HepG2 (cell line): ENCODE data around the gene FPGS. TPM values are rescaled to one million over a fixed set of nuclear protein-coding genes. Genes with fewer than 3 reads are reported as not detected.

Experiments
- HDAC2 ChIP-seq: sonication (generic); formaldehyde crosslinking; IDR thresholded peaks from 2 replicates; pipeline ENCODE4 v1.4.0; 2020; ENCODE audit warnings: missing genetic modification reagents
- HOXA3 ChIP-seq: sonication (generic); formaldehyde crosslinking; IDR thresholded peaks from 2 replicates; pipeline ENCODE4 v1.5.0; 2020; ENCODE audit warnings: missing genetic modification reagents
- JDP2 ChIP-seq: sonication (generic); formaldehyde crosslinking; IDR thresholded peaks from 2 replicates; pipeline ENCODE4 v1.8.1; 2022; ENCODE audit warnings: missing genetic modification reagents, borderline replicate concordance
- KDM5B ChIP-seq: sonication (generic); formaldehyde crosslinking; IDR thresholded peaks from 2 replicates; pipeline ENCODE4 v1.4.0; 2020; ENCODE audit warnings: missing genetic modification reagents, mild to moderate bottlenecking, borderline replicate concordance
- NR2F6 ChIP-seq, 2 experiments: IDR thresholded peaks; 2 replicates each; pipeline ENCODE4 v1.6.1; 2016; ENCODE audit warnings: antibody characterized with exemption in 1 of 2, mild to moderate bottlenecking in 1 of 2
- PAXIP1 ChIP-seq: sonication (generic); formaldehyde crosslinking; conservative IDR thresholded peaks from 2 replicates; pipeline ENCODE4 v1.4.0; 2020; ENCODE audit warnings: mild to moderate bottlenecking, missing genetic modification reagents, moderate library complexity
- POGZ ChIP-seq: sonication (generic); formaldehyde crosslinking; IDR thresholded peaks from 2 replicates; pipeline ENCODE4 v1.4.0; 2020; ENCODE audit warnings: mild to moderate bottlenecking, missing genetic modification reagents
- SAP130 ChIP-seq: IDR thresholded peaks from 2 replicates; pipeline ENCODE4 v1.6.1; 2016; ENCODE audit warnings: low read depth
- SOX13 ChIP-seq, 3 experiments: fragments of 450-650 bp in 1 of 3; sonication (generic) in 1 of 3; formaldehyde crosslinking in 1 of 3; IDR thresholded peaks in 2 of 3; conservative IDR thresholded peaks in 1 of 3; 2 replicates each; pipeline versions ENCODE4 v1.5.0 to v1.6.1; 2016 to 2020; ENCODE audit warnings: antibody characterized with exemption in 1 of 3, mild to moderate bottlenecking in 1 of 3, missing compliant biosample characterization in 1 of 3, missing genetic modification reagents in 1 of 3, moderate library complexity in 1 of 3
- SP5 ChIP-seq: IDR thresholded peaks from 2 replicates; pipeline ENCODE4 v1.6.1; 2016; ENCODE audit warnings: low read depth, borderline replicate concordance
- ZFY ChIP-seq: sonication (generic); formaldehyde crosslinking; IDR thresholded peaks from 2 replicates; pipeline ENCODE4 v1.4.0; 2020; ENCODE audit warnings: missing genetic modification reagents
- ZNF101 ChIP-seq: sonication (generic); formaldehyde crosslinking; IDR thresholded peaks from 2 replicates; pipeline ENCODE4 v1.4.0; 2020; ENCODE audit warnings: mild to moderate bottlenecking, low read depth, missing genetic modification reagents, borderline replicate concordance
- ZNF747 ChIP-seq: sonication (generic); formaldehyde crosslinking; IDR thresholded peaks from 2 replicates; pipeline ENCODE4 v1.8.1; 2023; ENCODE audit warnings: missing genetic modification reagents, mild to moderate bottlenecking, borderline replicate concordance
- ZNF782 ChIP-seq: sonication (generic); formaldehyde crosslinking; IDR thresholded peaks from 2 replicates; pipeline ENCODE4 v1.4.0; 2020; ENCODE audit warnings: missing genetic modification reagents, mild to moderate bottlenecking, borderline replicate concordance
- polyA plus RNA-seq, 8 experiments: library from polyadenylated mRNA; depleted of rRNA in 3 of 8; stranded (reverse) in 7 of 8; unstranded in 1 of 8; fragments of >200 nt; fragmentation: Illumina TruSeq in 4 of 8; extraction: Trizol in 4 of 8; gene quantifications; 2 replicates each; pipeline versions ENCODE4 v1.2.1 to v1.2.3, GENCODE V29; 2011 to 2016; ENCODE audit warnings: low read depth in 4 of 8, missing spikeins in 1 of 8, mixed read lengths in 1 of 8; ENCODE audit not compliant: insufficient read depth in 1 of 8
- total RNA-seq, 5 experiments: library from RNA; depleted of rRNA; stranded (reverse); fragments of >200 nt; fragmentation: Illumina TruSeq; extraction: Trizol; gene quantifications; 2 replicates each; pipeline ENCODE4 v1.2.3, GENCODE V29; 2016; ENCODE audit warnings: low read depth in 1 of 5
- TF ChIP-seq, protein P1 (sequence below): sonication (generic); formaldehyde crosslinking; IDR thresholded peaks from 2 replicates; pipeline ENCODE4 v1.5.1; 2020; ENCODE audit warnings: mild to moderate bottlenecking, missing genetic modification reagents, borderline replicate concordance
- TF ChIP-seq, protein P2 (sequence below): IDR thresholded peaks from 2 replicates; pipeline ENCODE4 v1.6.1; 2018; ENCODE audit warnings: missing genetic modification reagents, mild to moderate bottlenecking, missing compliant biosample characterization

FPGS gene
- total and polyA plus RNA-seq, 2 of the 13 experiments (the other 11 are each of a cell fraction or from before 2014, with no cell fraction given), result 35.6 to 36.8 TPM

- TF ChIP-seq, protein P1, sequence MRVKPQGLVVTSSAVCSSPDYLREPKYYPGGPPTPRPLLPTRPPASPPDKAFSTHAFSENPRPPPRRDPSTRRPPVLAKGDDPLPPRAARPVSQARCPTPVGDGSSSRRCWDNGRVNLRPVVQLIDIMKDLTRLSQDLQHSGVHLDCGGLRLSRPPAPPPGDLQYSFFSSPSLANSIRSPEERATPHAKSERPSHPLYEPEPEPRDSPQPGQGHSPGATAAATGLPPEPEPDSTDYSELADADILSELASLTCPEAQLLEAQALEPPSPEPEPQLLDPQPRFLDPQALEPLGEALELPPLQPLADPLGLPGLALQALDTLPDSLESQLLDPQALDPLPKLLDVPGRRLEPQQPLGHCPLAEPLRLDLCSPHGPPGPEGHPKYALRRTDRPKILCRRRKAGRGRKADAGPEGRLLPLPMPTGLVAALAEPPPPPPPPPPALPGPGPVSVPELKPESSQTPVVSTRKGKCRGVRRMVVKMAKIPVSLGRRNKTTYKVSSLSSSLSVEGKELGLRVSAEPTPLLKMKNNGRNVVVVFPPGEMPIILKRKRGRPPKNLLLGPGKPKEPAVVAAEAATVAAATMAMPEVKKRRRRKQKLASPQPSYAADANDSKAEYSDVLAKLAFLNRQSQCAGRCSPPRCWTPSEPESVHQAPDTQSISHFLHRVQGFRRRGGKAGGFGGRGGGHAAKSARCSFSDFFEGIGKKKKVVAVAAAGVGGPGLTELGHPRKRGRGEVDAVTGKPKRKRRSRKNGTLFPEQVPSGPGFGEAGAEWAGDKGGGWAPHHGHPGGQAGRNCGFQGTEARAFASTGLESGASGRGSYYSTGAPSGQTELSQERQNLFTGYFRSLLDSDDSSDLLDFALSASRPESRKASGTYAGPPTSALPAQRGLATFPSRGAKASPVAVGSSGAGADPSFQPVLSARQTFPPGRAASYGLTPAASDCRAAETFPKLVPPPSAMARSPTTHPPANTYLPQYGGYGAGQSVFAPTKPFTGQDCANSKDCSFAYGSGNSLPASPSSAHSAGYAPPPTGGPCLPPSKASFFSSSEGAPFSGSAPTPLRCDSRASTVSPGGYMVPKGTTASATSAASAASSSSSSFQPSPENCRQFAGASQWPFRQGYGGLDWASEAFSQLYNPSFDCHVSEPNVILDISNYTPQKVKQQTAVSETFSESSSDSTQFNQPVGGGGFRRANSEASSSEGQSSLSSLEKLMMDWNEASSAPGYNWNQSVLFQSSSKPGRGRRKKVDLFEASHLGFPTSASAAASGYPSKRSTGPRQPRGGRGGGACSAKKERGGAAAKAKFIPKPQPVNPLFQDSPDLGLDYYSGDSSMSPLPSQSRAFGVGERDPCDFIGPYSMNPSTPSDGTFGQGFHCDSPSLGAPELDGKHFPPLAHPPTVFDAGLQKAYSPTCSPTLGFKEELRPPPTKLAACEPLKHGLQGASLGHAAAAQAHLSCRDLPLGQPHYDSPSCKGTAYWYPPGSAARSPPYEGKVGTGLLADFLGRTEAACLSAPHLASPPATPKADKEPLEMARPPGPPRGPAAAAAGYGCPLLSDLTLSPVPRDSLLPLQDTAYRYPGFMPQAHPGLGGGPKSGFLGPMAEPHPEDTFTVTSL (CRISPR knock-in tag), result peak; percentile 29; the same call in 1 of the 2 replicates
- no peak for TF ChIP-seq SOX13 (IDR thresholded peaks at IDR 0.05)
- peak in 1 of 2 experiments; percentile 44; a peak in 1 of 4 replicates for TF ChIP-seq SOX13 (CRISPR knock-in tag; conservative IDR thresholded peaks at IDR 0.05 in 1 of 2, IDR thresholded peaks at IDR 0.05 in 1 of 2)
- TF ChIP-seq ZNF747 (CRISPR knock-in tag), result 0 out of 2 replicates have a peak, but pooled peaks have one; percentile 43
- peak; percentile 45 for TF ChIP-seq SAP130 (CRISPR knock-in tag)
- no peak for TF ChIP-seq KDM5B
- TF ChIP-seq ZFY, result no peak
- TF ChIP-seq, protein P2, sequence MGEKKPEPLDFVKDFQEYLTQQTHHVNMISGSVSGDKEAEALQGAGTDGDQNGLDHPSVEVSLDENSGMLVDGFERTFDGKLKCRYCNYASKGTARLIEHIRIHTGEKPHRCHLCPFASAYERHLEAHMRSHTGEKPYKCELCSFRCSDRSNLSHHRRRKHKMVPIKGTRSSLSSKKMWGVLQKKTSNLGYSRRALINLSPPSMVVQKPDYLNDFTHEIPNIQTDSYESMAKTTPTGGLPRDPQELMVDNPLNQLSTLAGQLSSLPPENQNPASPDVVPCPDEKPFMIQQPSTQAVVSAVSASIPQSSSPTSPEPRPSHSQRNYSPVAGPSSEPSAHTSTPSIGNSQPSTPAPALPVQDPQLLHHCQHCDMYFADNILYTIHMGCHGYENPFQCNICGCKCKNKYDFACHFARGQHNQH (CRISPR knock-in tag), result no peak
- no peak for TF ChIP-seq JDP2 (CRISPR knock-in tag)
- TF ChIP-seq POGZ (CRISPR knock-in tag), result no peak
- TF ChIP-seq ZNF782 (CRISPR knock-in tag), result no peak
- peak; percentile 58; the same call in 1 of the 2 replicates for TF ChIP-seq HOXA3
- TF ChIP-seq PAXIP1 (CRISPR knock-in tag), result peak; percentile 77
- TF ChIP-seq ZNF101 (CRISPR knock-in tag), result no peak
- 0 out of 2 replicates have a peak, but pooled peaks have one; percentile 37 for TF ChIP-seq SP5 (CRISPR knock-in tag)
- TF ChIP-seq HDAC2 (CRISPR knock-in tag), result peak; percentile 39; the same call in 1 of the 2 replicates
- TF ChIP-seq NR2F6 (IDR thresholded peaks at IDR 0.05), result peak; percentile 63
- TF ChIP-seq NR2F6 (CRISPR knock-in tag; IDR thresholded peaks at IDR 0.05), result peak; percentile 83; the same call in 1 of the 2 replicates
Observed at GRCh38 chr9:127848756-127849504, 46.2 kb downstream of the FPGS start (continued).
